ENCODE results near the gene PPOX.

DNA sequence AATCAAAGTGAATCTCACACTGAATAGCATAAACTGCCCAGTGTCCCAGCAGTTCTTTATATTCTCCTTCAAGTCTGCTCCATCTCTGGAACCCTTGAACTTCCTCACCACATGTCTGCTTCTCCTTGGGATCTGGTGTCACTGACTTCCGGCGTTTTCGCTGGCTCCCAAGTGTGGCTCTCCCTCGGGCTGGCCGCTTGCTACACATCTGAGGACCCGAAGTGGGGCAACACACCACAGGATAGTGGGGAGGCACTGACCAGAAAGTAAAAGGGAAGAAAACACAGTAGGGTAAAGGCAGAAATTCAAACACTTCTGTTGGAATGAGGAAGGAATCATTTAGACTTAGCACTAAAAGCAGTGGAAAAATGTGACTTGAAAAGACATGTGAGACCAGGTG lies 43.3 kb upstream of the PPOX start:
- TF ChIP-seq, protein P1, sequence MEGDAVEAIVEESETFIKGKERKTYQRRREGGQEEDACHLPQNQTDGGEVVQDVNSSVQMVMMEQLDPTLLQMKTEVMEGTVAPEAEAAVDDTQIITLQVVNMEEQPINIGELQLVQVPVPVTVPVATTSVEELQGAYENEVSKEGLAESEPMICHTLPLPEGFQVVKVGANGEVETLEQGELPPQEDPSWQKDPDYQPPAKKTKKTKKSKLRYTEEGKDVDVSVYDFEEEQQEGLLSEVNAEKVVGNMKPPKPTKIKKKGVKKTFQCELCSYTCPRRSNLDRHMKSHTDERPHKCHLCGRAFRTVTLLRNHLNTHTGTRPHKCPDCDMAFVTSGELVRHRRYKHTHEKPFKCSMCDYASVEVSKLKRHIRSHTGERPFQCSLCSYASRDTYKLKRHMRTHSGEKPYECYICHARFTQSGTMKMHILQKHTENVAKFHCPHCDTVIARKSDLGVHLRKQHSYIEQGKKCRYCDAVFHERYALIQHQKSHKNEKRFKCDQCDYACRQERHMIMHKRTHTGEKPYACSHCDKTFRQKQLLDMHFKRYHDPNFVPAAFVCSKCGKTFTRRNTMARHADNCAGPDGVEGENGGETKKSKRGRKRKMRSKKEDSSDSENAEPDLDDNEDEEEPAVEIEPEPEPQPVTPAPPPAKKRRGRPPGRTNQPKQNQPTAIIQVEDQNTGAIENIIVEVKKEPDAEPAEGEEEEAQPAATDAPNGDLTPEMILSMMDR (IDR thresholded peaks at IDR 0.05; ENCODE audit: low read depth, low read length, poor library complexity, severe bottlenecking), result no peak
- TF ChIP-seq EZH2phosphoT487 (IDR thresholded peaks at IDR 0.05; ENCODE audit: borderline replicate concordance, low read length), result no peak

Measured in DOHH2 (cell line).